Measurements from ENCODE around the gene VSIG2. TPM values are rescaled to one million over a fixed set of nuclear protein-coding genes. Genes with fewer than 3 reads are reported as not detected.

Gene VSIG2
- polyA plus RNA-seq, 3 donors = not detected

GRCh38 chr11:124766156-124766555, 14.1 kb upstream of the VSIG2 start:
- no CpG with 5 or more reads among the region's 2 CpGs for WGBS (ENCODE audit: insufficient coverage)
- H2AFZ ChIP-seq (ENCODE audit: insufficient read depth, low read depth, low read length, poor library complexity, severe bottlenecking) = no peak overlapping the region
- H3K36me3 ChIP-seq (replicated peaks in 1 of 2; ENCODE audit: control insufficient read depth in 1 of 2, insufficient read depth in 2 of 2, low read length in 2 of 2) = peaks cover 14 to 62% of the 10 kb centered on the region in 2 donors
- H3K9me3 ChIP-seq (replicated peaks in 1 of 2; ENCODE audit: control insufficient read depth in 1 of 2, insufficient read depth in 1 of 2, low read length in 2 of 2) = peaks cover 0 to 8% of the 10 kb centered on the region in 2 donors
- H3K9me3 Mint-ChIP-seq = peaks cover 0 to 10% (median 2%) of the 10 kb centered on the region in 7 donors
- H3K27ac ChIP-seq (ENCODE audit: low read depth in 1 of 2, low read length in 2 of 2) = no peak overlapping the region
- DNase-seq = no peak
- H3K79me2 ChIP-seq (ENCODE audit: insufficient read depth, low read length) = no peaks in the 10 kb centered on the region
- no peak overlapping the region for H3K4me2 ChIP-seq (replicated peaks; ENCODE audit: extremely low read depth, low read length, poor library complexity, severe bottlenecking)
- no peak overlapping the region for H3K4me3 Mint-ChIP-seq
- peaks cover 17% of the 10 kb centered on the region for H3K4me1 Mint-ChIP-seq
- no peak overlapping the region for H3K27ac Mint-ChIP-seq
- peaks cover 12 to 21% (median 17%) of the 10 kb centered on the region in 3 donors for H3K27me3 Mint-ChIP-seq (ENCODE audit: low read depth in 3 of 3)
- TF ChIP-seq, protein P1, sequence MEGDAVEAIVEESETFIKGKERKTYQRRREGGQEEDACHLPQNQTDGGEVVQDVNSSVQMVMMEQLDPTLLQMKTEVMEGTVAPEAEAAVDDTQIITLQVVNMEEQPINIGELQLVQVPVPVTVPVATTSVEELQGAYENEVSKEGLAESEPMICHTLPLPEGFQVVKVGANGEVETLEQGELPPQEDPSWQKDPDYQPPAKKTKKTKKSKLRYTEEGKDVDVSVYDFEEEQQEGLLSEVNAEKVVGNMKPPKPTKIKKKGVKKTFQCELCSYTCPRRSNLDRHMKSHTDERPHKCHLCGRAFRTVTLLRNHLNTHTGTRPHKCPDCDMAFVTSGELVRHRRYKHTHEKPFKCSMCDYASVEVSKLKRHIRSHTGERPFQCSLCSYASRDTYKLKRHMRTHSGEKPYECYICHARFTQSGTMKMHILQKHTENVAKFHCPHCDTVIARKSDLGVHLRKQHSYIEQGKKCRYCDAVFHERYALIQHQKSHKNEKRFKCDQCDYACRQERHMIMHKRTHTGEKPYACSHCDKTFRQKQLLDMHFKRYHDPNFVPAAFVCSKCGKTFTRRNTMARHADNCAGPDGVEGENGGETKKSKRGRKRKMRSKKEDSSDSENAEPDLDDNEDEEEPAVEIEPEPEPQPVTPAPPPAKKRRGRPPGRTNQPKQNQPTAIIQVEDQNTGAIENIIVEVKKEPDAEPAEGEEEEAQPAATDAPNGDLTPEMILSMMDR (IDR thresholded peaks at IDR 0.05) = no peak
- no peak overlapping the region for H3K9ac ChIP-seq (ENCODE audit: insufficient read depth, low read length, poor library complexity, severe bottlenecking)
- peaks cover 36 to 45% of the 10 kb centered on the region in 2 donors for H3K36me3 Mint-ChIP-seq
- peaks cover 12 to 18% of the 10 kb centered on the region in 2 donors for H3K27me3 ChIP-seq (ENCODE audit: control insufficient read depth in 2 of 2, insufficient read depth in 2 of 2, low read length in 2 of 2)
- no peak overlapping the region for H3K4me3 ChIP-seq (replicated peaks in 1 of 3; ENCODE audit: low read depth in 2 of 3, low read length in 3 of 3)
- intact Hi-C loops (cut with micrococcal nuclease) = no loop called here
- peaks cover 17 to 22% of the 10 kb centered on the region in 2 donors for H3K4me1 ChIP-seq (ENCODE audit: control insufficient read depth in 1 of 2, insufficient read depth in 2 of 2, low read length in 2 of 2)
- peaks cover 5% of the 10 kb centered on the region for H4K20me1 ChIP-seq (ENCODE audit: insufficient read depth, low read length)

DNA sequence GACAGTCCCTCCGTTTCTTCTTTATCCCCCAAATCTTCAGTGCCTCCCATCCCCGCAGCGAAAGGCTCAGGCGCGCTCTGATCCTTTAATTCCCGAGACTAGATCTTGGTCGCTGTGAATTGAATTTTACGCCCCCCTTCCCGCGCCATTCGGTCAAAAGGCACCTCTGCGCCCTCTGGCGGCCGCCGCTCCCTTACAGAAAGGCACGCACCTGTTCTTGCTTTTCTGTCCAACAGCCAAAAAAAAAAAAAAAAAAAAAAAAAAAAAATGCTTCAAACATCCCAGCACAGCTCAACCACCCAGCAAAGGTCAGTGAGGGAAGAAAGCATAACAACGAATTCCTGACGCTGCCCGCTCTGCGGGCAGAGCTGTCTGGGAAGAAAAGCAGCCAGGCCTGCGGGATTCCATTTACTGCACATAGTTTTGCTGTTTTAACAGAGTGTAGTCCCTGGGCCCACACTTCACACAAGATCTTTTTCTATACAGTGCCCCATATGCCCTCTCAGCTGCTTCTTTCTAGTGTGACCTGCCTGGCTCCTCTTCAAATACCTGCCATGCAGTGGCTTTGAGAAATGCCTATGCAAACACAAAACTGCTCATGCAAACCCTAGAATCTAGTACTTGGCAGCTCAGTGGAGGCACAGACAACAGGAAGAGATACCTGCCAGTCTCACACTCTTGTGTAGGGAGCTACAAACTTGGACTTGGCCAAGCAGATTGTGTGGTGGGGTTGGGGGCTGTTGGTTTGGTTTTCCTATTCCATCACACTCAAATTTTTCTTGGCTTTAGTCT, 11.3 kb upstream of the VSIG2 start:
- 11% methylated on average over 7 of the region's 21 CpGs for WGBS (ENCODE audit: insufficient coverage)

More for the DNA sequence above, 11.3 kb upstream of the VSIG2 start:
- H3K9me3 ChIP-seq (replicated peaks in 1 of 2; ENCODE audit: control insufficient read depth in 1 of 2, insufficient read depth in 1 of 2, low read length in 2 of 2) = peaks cover 3 to 14% of the 10 kb centered on the region in 2 donors
- H3K27me3 Mint-ChIP-seq (ENCODE audit: low read depth in 3 of 3) = peaks cover 39 to 49% (median 45%) of the 10 kb centered on the region in 3 donors
- peaks cover 29 to 45% of the 10 kb centered on the region in 2 donors for H3K27me3 ChIP-seq (ENCODE audit: control insufficient read depth in 2 of 2, insufficient read depth in 2 of 2, low read length in 2 of 2)
- H3K4me3 Mint-ChIP-seq = peak overlapping the region; percentile 90 to 99
- peak; percentile 26 to 49 (median 32) for DNase-seq
- H2AFZ ChIP-seq (ENCODE audit: insufficient read depth, low read depth, low read length, poor library complexity, severe bottlenecking) = peak overlapping the region; percentile 77
- H3K79me2 ChIP-seq (ENCODE audit: insufficient read depth, low read length) = no peaks in the 10 kb centered on the region
- H3K4me3 ChIP-seq (replicated peaks in 1 of 3; ENCODE audit: low read depth in 2 of 3, low read length in 3 of 3) = peak overlapping the region; percentile 38 to 80 (median 42)
- H3K4me1 ChIP-seq (ENCODE audit: control insufficient read depth in 1 of 2, insufficient read depth in 2 of 2, low read length in 2 of 2) = peaks cover 43 to 50% of the 10 kb centered on the region in 2 donors
- H3K4me2 ChIP-seq (replicated peaks; ENCODE audit: extremely low read depth, low read length, poor library complexity, severe bottlenecking) = peak overlapping the region; percentile 96
- no peak overlapping the region for H3K9ac ChIP-seq (ENCODE audit: insufficient read depth, low read length, poor library complexity, severe bottlenecking)
- H3K9me3 Mint-ChIP-seq = peaks cover 0 to 23% (median 12%) of the 10 kb centered on the region in 7 donors
- TF ChIP-seq, protein P1 (IDR thresholded peaks at IDR 0.05) = peak; percentile 94
- peak overlapping the region in 2 of 7 donors; percentile 40 to 85 for H3K27ac Mint-ChIP-seq
- H3K27ac ChIP-seq (ENCODE audit: low read depth in 1 of 2, low read length in 2 of 2) = no peak overlapping the region
- H4K20me1 ChIP-seq (ENCODE audit: insufficient read depth, low read length) = peaks cover 5% of the 10 kb centered on the region
- peaks cover 25 to 31% of the 10 kb centered on the region in 2 donors for H3K36me3 Mint-ChIP-seq
- H3K4me1 Mint-ChIP-seq = peaks cover 40% of the 10 kb centered on the region
- H3K36me3 ChIP-seq (replicated peaks in 1 of 2; ENCODE audit: control insufficient read depth in 1 of 2, insufficient read depth in 2 of 2, low read length in 2 of 2) = peaks cover 12 to 37% of the 10 kb centered on the region in 2 donors
- intact Hi-C loops (cut with micrococcal nuclease) = loop anchor here (1.0 kb wide), 1 partner anchor 94 kb away; no protein-coding TSS in a partner anchor
